Measurements from ENCODE around the gene DOCK4.

The DOCK4 gene

GRCh38 chr7:112220877-112221434 lies 14.8 kb upstream of the DOCK4 start:
- no peak for DNase-seq (ENCODE audit: low read depth)

- no peak for DNase-seq (ENCODE audit: low read depth)
Measured at GRCh38 chr7:112215787-112216186, 9.6 kb upstream of the DOCK4 start.

- DNase-seq (ENCODE audit: low read depth), result no peak
Measured at GRCh38 chr7:112214883-112215282, 8.7 kb upstream of the DOCK4 start.

- no peak for DNase-seq (ENCODE audit: low read depth)
Measured at GRCh38 chr7:112214268-112214667, 8.1 kb upstream of the DOCK4 start.

GRCh38 chr7:112213735-112214134 lies 7.5 kb upstream of the DOCK4 start:
- no peak for DNase-seq (ENCODE audit: low read depth)

- no peak for DNase-seq (ENCODE audit: low read depth)
Measured at GRCh38 chr7:112212571-112212970, 6.4 kb upstream of the DOCK4 start.

- no peak for DNase-seq (ENCODE audit: low read depth)
Measured at GRCh38 chr7:112211348-112211907, 5.2 kb upstream of the DOCK4 start.

- DNase-seq (ENCODE audit: low read depth), result no peak
Measured at GRCh38 chr7:112207765-112208164, 1.6 kb upstream of the DOCK4 start.

GRCh38 chr7:112206991-112207592 lies 893 bp upstream of the DOCK4 start:
- no peak for DNase-seq (ENCODE audit: low read depth)

- no peak for DNase-seq (ENCODE audit: low read depth)
Measured at GRCh38 chr7:112205343-112206237, 609 bp downstream of the DOCK4 start.

GRCh38 chr7:112204499-112205342 lies 1.5 kb downstream of the DOCK4 start:
- DNase-seq (ENCODE audit: low read depth), result no peak

GRCh38 chr7:112203365-112203739 lies 2.8 kb downstream of the DOCK4 start:
- no peak for DNase-seq (ENCODE audit: low read depth)

- no peak for DNase-seq (ENCODE audit: low read depth)
Measured at GRCh38 chr7:112202816-112203215, 3.4 kb downstream of the DOCK4 start.

- no peak for DNase-seq (ENCODE audit: low read depth)
Measured at GRCh38 chr7:112201839-112202238, 4.4 kb downstream of the DOCK4 start.

- no peak for DNase-seq (ENCODE audit: low read depth)
Measured at GRCh38 chr7:112201411-112201810, 4.8 kb downstream of the DOCK4 start.

GRCh38 chr7:112199672-112200071 lies 6.5 kb downstream of the DOCK4 start:
- no peak for DNase-seq (ENCODE audit: low read depth)

- no peak for DNase-seq (ENCODE audit: low read depth)
Measured at GRCh38 chr7:112199035-112199655, 7.1 kb downstream of the DOCK4 start.

GRCh38 chr7:112197322-112197721 lies 8.9 kb downstream of the DOCK4 start:
- no peak for DNase-seq (ENCODE audit: low read depth)

GRCh38 chr7:112195717-112196116 lies 10.5 kb downstream of the DOCK4 start:
- no peak for DNase-seq (ENCODE audit: low read depth)

GRCh38 chr7:112193915-112194502 lies 12.2 kb downstream of the DOCK4 start:
- DNase-seq (ENCODE audit: low read depth), result no peak

All from GM04504 (cell line).